HFFc6 (cell line): ENCODE data around the gene PARD3. TPM values are rescaled to one million over a fixed set of nuclear protein-coding genes. Genes with fewer than 3 reads are reported as not detected.
"Not testable (repeated sequence)": the region's sequence is repeated elsewhere in the genome, so short reads cannot be mapped to it uniquely, and the experiment has no call there.

Source experiments
- DNase-seq: peaks from one replicate; pipeline ENCODE4 v3.0.0-alpha.2; 2018
- H3K27ac Mint-ChIP-seq: 2 replicates; pipeline ENCODE4 v1.8.0; 2020; ENCODE audit warnings: mild to moderate bottlenecking, mixed read lengths
- H3K27me3 Mint-ChIP-seq: 2 replicates; pipeline ENCODE4 v1.8.0; 2021; ENCODE audit warnings: mild to moderate bottlenecking, moderate library complexity, mixed read lengths; ENCODE audit not compliant: insufficient read depth
- H3K36me3 Mint-ChIP-seq: 2 replicates; pipeline ENCODE4 v1.8.0; 2021; ENCODE audit warnings: low read depth, mixed read lengths
- H3K4me1 Mint-ChIP-seq: 2 replicates; pipeline ENCODE4 v1.8.0; 2020; ENCODE audit warnings: low read depth, mixed read lengths
- H3K4me3 Mint-ChIP-seq: 2 replicates; pipeline ENCODE4 v1.8.0; 2020; ENCODE audit warnings: mild to moderate bottlenecking, moderate library complexity, mixed read lengths
- H3K9me3 Mint-ChIP-seq: 2 replicates; pipeline ENCODE4 v1.8.0; 2020; ENCODE audit warnings: mild to moderate bottlenecking, mixed read lengths
- total RNA-seq, 6 experiments: library from RNA; stranded (reverse); fragmentation: NEBNext Ultra II Directional; extraction: Animal tissue kit (Norgen Biotek cat#: 25700); gene quantifications; 2 replicates in 1 of 6; 3 replicates in 5 of 6; pipeline ENCODE4 v1.2.3, GENCODE V29; 2021
- TF ChIP-seq, protein P1 (sequence below): fragments of 200-600 bp; sonication (generic); IDR thresholded peaks from 2 replicates; pipeline ENCODE4 v1.5.0; 2021; ENCODE audit warnings: antibody characterized with exemption, mild to moderate bottlenecking

The PARD3 gene
- total RNA-seq, 6 experiments from 2014 or later, result 19.9 to 24.3 (median 23.1) TPM

- no peak for DNase-seq
- H3K27me3 Mint-ChIP-seq, result no peaks in the 10 kb centered on the region
- H3K4me1 Mint-ChIP-seq, result peaks cover 8% of the 10 kb centered on the region; the same call in 1 of the 2 replicates
- H3K4me3 Mint-ChIP-seq, result no peak overlapping the region
- no peaks in the 10 kb centered on the region for H3K36me3 Mint-ChIP-seq
- H3K27ac Mint-ChIP-seq, result no peak overlapping the region
- TF ChIP-seq, protein P1, sequence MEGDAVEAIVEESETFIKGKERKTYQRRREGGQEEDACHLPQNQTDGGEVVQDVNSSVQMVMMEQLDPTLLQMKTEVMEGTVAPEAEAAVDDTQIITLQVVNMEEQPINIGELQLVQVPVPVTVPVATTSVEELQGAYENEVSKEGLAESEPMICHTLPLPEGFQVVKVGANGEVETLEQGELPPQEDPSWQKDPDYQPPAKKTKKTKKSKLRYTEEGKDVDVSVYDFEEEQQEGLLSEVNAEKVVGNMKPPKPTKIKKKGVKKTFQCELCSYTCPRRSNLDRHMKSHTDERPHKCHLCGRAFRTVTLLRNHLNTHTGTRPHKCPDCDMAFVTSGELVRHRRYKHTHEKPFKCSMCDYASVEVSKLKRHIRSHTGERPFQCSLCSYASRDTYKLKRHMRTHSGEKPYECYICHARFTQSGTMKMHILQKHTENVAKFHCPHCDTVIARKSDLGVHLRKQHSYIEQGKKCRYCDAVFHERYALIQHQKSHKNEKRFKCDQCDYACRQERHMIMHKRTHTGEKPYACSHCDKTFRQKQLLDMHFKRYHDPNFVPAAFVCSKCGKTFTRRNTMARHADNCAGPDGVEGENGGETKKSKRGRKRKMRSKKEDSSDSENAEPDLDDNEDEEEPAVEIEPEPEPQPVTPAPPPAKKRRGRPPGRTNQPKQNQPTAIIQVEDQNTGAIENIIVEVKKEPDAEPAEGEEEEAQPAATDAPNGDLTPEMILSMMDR, result no peak
- no peaks in the 10 kb centered on the region for H3K9me3 Mint-ChIP-seq
Measured at GRCh38 chr10:34647875-34648865, 166.9 kb downstream of the PARD3 start.

DNA sequence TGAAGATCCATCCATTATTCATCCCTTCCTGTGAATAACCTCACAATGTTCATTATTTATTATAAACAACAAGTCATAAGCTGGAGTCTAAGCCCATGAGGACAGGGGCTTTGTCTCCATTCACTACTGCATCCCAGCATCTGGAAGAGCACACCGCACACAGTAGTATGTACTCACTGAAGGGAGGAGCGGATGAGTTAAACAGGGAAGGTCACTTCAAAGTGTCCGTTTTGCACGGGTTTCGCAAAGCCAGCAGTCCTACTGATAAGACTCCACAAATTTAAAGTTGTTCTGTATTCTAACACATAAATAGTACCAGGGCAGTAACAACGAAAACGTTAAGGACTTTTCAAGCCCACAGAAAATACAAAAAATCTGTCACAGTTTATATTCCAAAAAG, 167.9 kb downstream of the PARD3 start:
- no peak overlapping the region for H3K4me3 Mint-ChIP-seq
- no peaks in the 10 kb centered on the region for H3K9me3 Mint-ChIP-seq
- no peaks in the 10 kb centered on the region for H3K27me3 Mint-ChIP-seq

DNA sequence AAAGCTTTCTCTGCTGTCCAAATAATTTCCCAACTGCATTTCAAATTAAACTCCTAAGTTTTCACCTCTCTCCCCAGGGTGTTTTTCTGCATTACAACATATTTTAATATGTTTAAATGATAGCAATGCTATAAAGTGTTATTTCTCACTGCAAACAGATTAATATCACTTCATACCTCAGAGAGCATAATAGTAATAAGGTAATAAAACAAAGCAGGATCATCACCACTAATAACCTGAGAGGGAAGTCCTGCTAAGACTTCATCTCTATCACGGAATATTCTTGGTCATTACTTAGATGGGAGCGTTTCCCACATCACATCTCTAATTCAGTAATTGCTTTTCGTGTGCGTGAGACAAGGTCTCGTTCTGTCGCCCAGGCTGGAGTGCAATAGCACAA, 168.8 kb downstream of the PARD3 start:
- TF ChIP-seq, protein P1, result no peak
- no peak for DNase-seq
- no peak overlapping the region for H3K4me3 Mint-ChIP-seq
- H3K27ac Mint-ChIP-seq, result no peak overlapping the region
- H3K27me3 Mint-ChIP-seq, result no peaks in the 10 kb centered on the region
- H3K9me3 Mint-ChIP-seq, result no peaks in the 10 kb centered on the region
- H3K4me1 Mint-ChIP-seq, result peaks cover 8% of the 10 kb centered on the region; the same call in 1 of the 2 replicates
- H3K36me3 Mint-ChIP-seq, result no peaks in the 10 kb centered on the region

More for the DNA sequence above, 167.9 kb downstream of the PARD3 start:
- Mint-ChIP-seq H3K27ac (no peak overlapping the region), H3K36me3 (no peaks in the 10 kb centered on the region), H3K4me1 (peaks cover 8% of the 10 kb centered on the region; the same call in 1 of the 2 replicates)
- TF ChIP-seq, protein P1, result no peak
- DNase-seq, result no peak

DNA sequence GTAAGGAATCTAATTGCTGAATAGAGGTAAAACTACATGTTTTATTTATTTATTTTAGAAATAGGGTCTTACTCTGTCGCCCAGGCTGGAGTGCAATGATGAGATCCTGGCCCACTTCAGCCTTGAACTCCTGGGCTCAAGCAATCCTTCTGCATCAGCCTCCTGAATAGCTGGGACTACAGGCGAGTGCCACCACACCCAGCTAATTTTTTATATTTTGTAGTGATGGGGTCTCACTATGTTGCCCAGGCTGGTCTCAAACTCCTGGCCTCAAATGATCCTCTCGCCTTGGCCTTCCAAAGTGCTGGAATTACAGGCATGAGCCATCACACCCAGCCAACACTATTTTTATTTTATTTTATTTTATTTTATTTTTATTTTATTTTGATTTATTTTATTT, 170.3 kb downstream of the PARD3 start:
- not testable (repeated sequence) for H3K4me1 Mint-ChIP-seq, H3K27ac Mint-ChIP-seq, H3K9me3 Mint-ChIP-seq, H3K36me3 Mint-ChIP-seq, H3K27me3 Mint-ChIP-seq, H3K4me3 Mint-ChIP-seq, DNase-seq

- H3K27ac Mint-ChIP-seq, result no peak overlapping the region
- TF ChIP-seq, protein P1, result no peak
- no peaks in the 10 kb centered on the region for H3K4me1 Mint-ChIP-seq
Measured at GRCh38 chr10:34644224-34644623, 170.9 kb downstream of the PARD3 start.

GRCh38 chr10:34643620-34644019, 171.5 kb downstream of the PARD3 start:
- Mint-ChIP-seq H3K36me3 (no peaks in the 10 kb centered on the region), H3K27ac (no peak overlapping the region), H3K27me3 (no peaks in the 10 kb centered on the region), H3K9me3 (no peaks in the 10 kb centered on the region), H3K4me1 (peaks cover 4% of the 10 kb centered on the region), H3K4me3 (no peak overlapping the region)
- TF ChIP-seq, protein P1, result no peak
- DNase-seq, result no peak

More at GRCh38 chr10:34644224-34644623, 170.9 kb downstream of the PARD3 start:
- no peaks in the 10 kb centered on the region for H3K9me3 Mint-ChIP-seq
- DNase-seq, result no peak
- H3K27me3 Mint-ChIP-seq, result no peaks in the 10 kb centered on the region
- H3K4me3 Mint-ChIP-seq, result no peak overlapping the region
- no peaks in the 10 kb centered on the region for H3K36me3 Mint-ChIP-seq
